RWPE1 (cell line): ENCODE results near the gene IKZF3.

ENCODE experiments used
- CTCF ChIA-PET: fragments of 350-600 bp; sonication (Branson Sonifier 250); formaldehyde crosslinking; extraction: SDS; loops from one replicate; lab custom pipeline; 2021; lab: Yijun Ruan, JAX
- POLR2A ChIA-PET: fragments of 400-600 bp; formaldehyde crosslinking; extraction: SDS; loops from one replicate; lab custom pipeline; 2020; ENCODE audit warnings: antibody characterized with exemption; ENCODE audit not compliant: low non-redundant PET; lab: Yijun Ruan, JAX
- DNase-seq: peaks from one replicate; pipeline ENCODE4 v3.0.0; 2012; ENCODE audit warnings: low spot score
- H3K27ac ChIP-seq: fragments of 450-650 bp; 2 replicates; pipeline ENCODE4 v1.5.1; 2017
- TF ChIP-seq, protein P1 (sequence below): fragments of 450-650 bp; conservative IDR thresholded peaks from 2 replicates; pipeline ENCODE4 v1.5.1; 2017; ENCODE audit warnings: low read depth, mild to moderate bottlenecking

The IKZF3 gene

DNA sequence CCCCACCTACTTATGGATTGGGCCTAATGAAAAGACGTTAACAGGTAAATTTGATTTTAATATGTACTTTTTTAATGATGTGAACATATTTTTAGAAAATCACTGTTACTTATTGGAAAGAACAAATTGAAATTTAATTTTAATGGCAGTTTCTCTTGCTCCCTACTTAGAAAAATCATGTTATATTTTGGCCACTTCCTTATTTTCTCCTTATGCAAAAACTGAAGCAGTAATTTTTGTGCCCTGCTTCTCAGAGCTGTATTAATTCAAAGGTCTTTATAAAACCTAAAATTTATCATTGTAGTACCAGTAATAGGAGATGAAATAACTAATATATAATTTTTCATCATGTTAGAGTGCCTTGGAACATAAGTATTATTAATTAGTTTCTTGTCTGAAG lies 6.7 kb upstream of the IKZF3 start:
- CTCF ChIA-PET: no interaction called here
- no peak overlapping the region for H3K27ac ChIP-seq
- TF ChIP-seq, protein P1, sequence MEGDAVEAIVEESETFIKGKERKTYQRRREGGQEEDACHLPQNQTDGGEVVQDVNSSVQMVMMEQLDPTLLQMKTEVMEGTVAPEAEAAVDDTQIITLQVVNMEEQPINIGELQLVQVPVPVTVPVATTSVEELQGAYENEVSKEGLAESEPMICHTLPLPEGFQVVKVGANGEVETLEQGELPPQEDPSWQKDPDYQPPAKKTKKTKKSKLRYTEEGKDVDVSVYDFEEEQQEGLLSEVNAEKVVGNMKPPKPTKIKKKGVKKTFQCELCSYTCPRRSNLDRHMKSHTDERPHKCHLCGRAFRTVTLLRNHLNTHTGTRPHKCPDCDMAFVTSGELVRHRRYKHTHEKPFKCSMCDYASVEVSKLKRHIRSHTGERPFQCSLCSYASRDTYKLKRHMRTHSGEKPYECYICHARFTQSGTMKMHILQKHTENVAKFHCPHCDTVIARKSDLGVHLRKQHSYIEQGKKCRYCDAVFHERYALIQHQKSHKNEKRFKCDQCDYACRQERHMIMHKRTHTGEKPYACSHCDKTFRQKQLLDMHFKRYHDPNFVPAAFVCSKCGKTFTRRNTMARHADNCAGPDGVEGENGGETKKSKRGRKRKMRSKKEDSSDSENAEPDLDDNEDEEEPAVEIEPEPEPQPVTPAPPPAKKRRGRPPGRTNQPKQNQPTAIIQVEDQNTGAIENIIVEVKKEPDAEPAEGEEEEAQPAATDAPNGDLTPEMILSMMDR: no peak
- POLR2A ChIA-PET: no interaction called here
- no peak for DNase-seq

DNA sequence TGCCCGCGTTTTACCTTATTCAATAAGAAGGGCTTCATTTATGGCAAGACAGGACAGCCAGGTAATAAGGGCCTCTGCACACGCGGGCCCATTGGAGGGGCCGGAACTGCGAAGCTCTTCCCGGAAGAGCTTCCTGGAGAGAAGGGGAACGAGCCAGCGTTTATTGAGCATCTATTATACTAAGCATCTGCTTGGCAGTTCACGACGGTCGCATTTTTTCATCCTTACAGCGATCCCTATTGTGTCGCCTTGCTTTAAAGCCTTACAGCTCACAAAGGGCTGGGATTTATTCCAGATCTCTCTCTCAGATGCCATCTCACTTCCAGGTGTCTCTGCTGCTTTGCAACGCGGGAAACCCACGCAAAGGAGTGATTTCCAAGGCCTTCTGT lies 4.4 kb upstream of the IKZF3 start:
- DNase-seq: no peak
- ChIA-PET POLR2A (no interaction called here), CTCF (no interaction called here)
- TF ChIP-seq, protein P1: no peak
- no peak overlapping the region for H3K27ac ChIP-seq

DNA sequence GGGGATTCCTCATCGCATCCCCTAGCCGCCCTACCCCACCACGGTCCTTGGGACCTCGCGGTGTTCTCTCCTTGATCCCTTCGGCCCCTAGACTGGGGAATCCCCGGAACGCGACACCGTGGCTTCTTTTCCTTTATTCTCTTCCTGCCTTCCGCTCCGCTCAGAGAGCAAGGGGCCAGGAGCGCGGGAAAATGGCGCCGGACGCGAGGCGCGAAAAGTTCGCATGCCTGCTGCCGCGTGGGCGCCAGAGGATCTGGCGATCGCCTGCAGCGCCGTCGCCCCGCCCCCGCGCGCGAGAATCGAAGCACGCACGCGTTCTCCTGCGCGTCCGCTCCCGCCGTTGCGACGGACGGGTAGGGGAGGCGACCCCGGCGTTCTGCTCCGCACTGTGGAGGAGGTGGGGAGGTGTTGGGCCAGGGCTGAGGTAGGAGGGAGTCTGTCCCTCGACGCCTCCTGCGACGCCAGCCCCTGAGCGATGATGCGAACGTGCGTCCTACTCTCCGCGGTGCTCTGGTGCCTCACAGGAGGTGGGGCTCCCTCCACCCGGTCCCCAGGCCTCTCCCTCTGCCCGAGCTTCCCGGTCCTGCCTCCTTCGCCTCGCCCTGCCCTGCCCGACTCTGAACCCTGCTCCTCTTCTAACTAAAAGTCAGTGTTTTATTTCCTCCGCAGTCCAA lies 3.9 kb upstream of the IKZF3 start, which contains the start of gene ZPBP2:
TSS of gene ZPBP2 (plus strand) at position 323 of the 674 bp plus-strand sequence. CDS start at position 476, 153 bp downstream.
- H3K27ac ChIP-seq: no peak within 1 kb of the TSS
- ChIA-PET CTCF (no interaction called here), POLR2A (no interaction called here)
- DNase-seq: no peak
- TF ChIP-seq, protein P1: no peak

DNA sequence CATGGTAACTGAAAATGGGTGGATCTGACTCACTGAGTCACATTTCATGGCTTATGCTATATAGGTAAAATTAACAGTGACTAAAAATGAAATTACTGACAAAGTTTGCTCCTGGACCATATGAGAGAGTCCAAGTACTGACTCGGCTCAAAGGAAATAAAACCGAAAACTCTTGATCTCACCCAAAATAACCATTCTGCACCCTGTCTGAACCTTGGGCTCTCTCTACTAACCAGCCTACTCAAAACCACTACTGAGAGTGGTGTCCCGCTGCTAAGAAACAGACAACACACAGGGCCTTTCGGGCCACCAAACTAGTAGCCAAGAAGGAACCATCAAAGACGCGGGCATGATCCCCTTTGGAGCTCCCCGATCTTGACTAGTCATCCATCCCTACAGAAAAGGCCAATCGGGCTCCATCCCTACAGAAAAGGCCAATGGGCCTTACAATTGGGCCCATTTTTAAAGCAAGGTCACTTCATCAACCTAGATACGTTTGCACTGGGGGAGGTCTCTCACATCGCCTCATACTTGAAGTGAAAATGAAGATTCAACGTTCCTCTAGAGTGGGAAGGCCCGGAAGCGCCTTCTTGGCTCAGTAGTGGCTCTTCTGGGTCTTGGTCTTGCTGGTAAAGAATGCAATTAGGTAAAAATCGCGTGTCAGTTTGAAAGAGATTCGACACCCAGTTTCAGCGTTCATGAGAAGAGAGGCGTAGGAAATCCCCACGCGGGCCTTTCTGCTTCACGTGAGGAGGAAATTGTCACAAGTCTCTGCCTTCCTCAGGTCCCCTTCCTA lies 3.2 kb upstream of the IKZF3 start:
- CTCF ChIA-PET: no interaction called here
- H3K27ac ChIP-seq: no peak overlapping the region
- DNase-seq: no peak

DNA sequence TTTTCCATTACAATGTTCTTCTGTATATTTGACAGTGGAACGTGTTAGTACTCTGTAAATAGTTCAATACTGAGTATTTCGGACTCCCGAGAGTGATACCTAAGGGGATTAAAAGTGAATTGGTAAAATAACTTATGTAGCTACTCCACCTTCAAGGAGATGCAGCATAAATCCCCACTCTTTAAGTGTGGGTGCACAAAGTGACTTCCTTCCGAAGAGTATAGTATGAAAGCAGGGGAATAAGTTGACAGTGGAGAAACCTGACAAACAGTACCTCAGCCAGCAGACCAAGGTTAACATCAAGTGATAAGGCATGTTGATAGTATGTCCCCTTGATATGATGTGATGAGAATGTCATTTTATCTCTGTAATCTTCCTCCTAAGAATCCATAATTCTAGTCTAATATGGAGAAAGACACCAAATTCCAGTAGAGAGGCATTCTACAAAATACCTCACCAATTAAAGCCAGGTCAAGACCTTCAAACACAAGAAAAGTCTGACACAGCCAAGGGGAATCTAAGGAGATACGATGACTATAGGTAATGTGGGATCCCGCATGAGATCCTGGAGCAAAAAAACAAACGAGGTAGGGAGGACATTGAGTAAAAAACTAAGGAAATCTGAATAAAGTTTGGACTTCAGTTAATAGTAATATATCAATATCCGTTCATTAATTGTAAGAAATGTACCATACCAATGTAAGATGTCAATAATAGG lies 2.1 kb upstream of the IKZF3 start:
- TF ChIP-seq, protein P1: no peak
- DNase-seq: no peak
- POLR2A ChIA-PET: no interaction called here
- CTCF ChIA-PET: no interaction called here
- no peak overlapping the region for H3K27ac ChIP-seq

More for the DNA sequence above, 3.2 kb upstream of the IKZF3 start:
- POLR2A ChIA-PET: no interaction called here
- TF ChIP-seq, protein P1: no peak
